CD4-positive, alpha-beta T cell treated with Interleukin-4 for 1 hour (primary cell): ENCODE data around the gene SYPL1.

Experiments
- DNase-seq, 2 donors: peaks; one replicate each; pipeline ENCODE4 v3.0.0-alpha.2; 2020 to 2022

The SYPL1 gene

GRCh38 chr7:106049139-106049752, 62.9 kb downstream of the SYPL1 start:
- peak in 1 of 2 donors; percentile 62 for DNase-seq

GRCh38 chr7:106048706-106049020, 63.4 kb downstream of the SYPL1 start:
- no peak for DNase-seq

- no peak for DNase-seq
Observed at GRCh38 chr7:106047818-106048705, 64.0 kb downstream of the SYPL1 start.

- DNase-seq, result no peak
Observed at GRCh38 chr7:106047184-106047583, 64.9 kb downstream of the SYPL1 start.

GRCh38 chr7:106045586-106045985, 66.5 kb downstream of the SYPL1 start:
- DNase-seq, result no peak

- no peak for DNase-seq
Observed at GRCh38 chr7:106045139-106045538, 67.0 kb downstream of the SYPL1 start.

GRCh38 chr7:106042196-106042611, 69.9 kb downstream of the SYPL1 start:
- no peak for DNase-seq

GRCh38 chr7:106041140-106041717, 70.9 kb downstream of the SYPL1 start:
- DNase-seq, result peak; percentile 32 to 36
